Left renal pelvis (tissue), 4 donors: Measurements from ENCODE around the gene EEF1B2. TPM values are rescaled to one million over a fixed set of nuclear protein-coding genes. Genes with fewer than 3 reads are reported as not detected.
"Not testable (repeated sequence)": the region's sequence is repeated elsewhere in the genome, so short reads cannot be mapped to it uniquely, and the experiment has no call there.

Experiments
- DNase-seq, 4 donors: peaks; one replicate each; pipeline ENCODE4 v3.0.0-alpha.2; 2013; ENCODE audit warnings: low read depth in 4 of 4, low spot score in 3 of 4
- polyA plus RNA-seq, 4 donors: library from polyadenylated mRNA; unstranded; fragments of 120-200 nt; gene quantifications; one replicate each; pipeline ENCODE4 v1.2.1, GENCODE V29; 2013; ENCODE audit not compliant: insufficient read length in 4 of 4

The EEF1B2 gene
- 100 to 1,000 TPM; 477 to 675 (median 605) TPM for polyA plus RNA-seq

- peak; percentile 97 to 99 (median 98) for DNase-seq
Measured at GRCh38 chr2:206159346-206160124, at the start of gene EEF1B2, which contains the start of gene NDUFS1. Gene EEF1B2 (plus strand): TSS chr2:206159895. CDS start chr2:206159980, 85 bp downstream. Gene NDUFS1 (minus strand): TSS chr2:206159444. CDS start chr2:206153678, 5,766 bp downstream.

- no peak for DNase-seq
Measured at GRCh38 chr2:206112108-206112507, 47.6 kb upstream of the EEF1B2 start.

GRCh38 chr2:206112846-206113547, 46.7 kb upstream of the EEF1B2 start:
- no peak for DNase-seq

DNA sequence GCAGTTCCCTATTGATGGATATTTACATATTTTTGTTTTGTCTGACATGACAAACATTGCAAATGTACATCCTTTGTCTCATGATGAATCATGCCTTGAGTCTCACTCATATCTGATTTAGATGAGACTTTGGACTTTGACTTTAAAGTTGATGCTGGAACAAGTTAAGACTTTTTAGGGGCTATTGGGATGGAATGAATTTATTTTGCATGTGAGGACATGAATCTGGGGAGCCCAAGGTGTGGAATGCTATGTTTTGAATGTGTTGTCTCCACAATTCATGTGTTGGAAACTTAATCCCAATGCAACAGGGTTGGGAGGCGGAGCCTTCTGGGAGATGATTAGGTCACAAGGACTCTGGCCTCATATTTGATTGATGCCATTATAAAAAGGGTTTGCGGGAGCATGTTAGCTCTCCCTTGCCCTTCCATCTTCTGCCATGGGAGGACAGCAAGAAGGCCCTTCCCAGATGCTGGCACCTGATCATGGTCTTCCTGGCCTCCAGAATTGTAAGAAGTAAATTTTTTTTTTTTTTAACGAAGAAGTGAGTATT, 44.6 kb upstream of the EEF1B2 start:
- DNase-seq = no peak

GRCh38 chr2:206116278-206116677, 43.4 kb upstream of the EEF1B2 start:
- DNase-seq = no peak

GRCh38 chr2:206122569-206122968, 37.1 kb upstream of the EEF1B2 start:
- DNase-seq = not testable (repeated sequence)

DNA sequence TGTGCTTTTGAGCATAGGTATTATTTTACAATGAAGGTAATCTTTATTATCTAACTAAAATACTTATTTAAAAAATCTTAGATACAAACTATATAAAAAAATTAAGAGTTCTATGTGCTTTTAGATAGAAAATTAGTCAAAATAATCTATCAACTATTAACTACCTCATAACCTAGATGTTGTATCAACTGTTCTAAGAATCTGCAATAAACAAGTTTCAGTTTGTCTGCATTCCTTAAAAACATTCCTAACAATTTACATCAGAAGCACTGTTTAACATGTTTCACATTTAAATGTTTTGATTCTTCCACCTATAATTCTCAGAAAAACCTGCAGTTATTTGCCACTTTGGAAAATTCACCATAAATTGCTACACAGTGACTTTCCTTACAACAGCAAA, 33.8 kb upstream of the EEF1B2 start:
- no peak for DNase-seq

GRCh38 chr2:206127656-206128055, 32.0 kb upstream of the EEF1B2 start:
- DNase-seq = no peak

DNA sequence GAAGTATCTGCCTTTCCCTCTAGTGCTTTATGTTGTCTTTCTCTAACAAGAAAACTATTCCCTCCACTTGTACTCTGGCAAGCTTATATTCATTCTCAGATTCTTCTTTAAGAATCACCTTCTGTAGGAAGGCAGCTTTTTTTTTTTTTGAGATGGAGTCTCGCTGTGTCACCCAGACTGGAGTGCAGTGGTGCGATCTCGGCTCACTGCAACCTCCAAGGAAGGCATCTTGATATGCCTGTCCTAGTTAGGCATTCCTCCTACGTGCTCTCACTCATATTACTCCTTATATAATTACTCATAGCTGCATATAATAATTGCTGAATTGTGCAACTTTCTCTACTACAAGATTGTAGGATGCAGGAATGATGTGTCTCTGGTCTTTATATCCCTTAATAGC, 16.2 kb upstream of the EEF1B2 start:
- DNase-seq = no peak

- DNase-seq = no peak
Measured at GRCh38 chr2:206144383-206144782, 15.3 kb upstream of the EEF1B2 start.

- DNase-seq = no peak
Measured at GRCh38 chr2:206145665-206146064, 14.0 kb upstream of the EEF1B2 start.

DNA sequence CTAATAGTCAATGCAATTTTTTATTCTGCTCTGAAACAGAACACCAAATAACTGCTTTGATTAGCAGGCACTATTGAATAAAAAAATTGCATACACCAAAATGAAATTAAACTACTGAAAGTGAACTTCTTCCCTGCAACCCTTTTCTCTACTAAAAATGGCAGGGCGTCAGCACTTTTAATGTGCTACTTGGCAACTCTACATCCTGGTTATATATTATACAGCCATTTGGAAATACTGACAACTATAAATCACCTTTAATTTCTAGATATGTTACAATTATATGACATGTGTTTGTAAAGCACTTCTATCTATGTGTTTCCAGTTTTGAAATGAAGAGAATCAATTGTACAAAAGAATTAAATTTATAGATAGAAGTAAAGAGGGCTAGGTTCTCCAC, 10.4 kb upstream of the EEF1B2 start:
- no peak for DNase-seq

GRCh38 chr2:206150168-206150567, 9.5 kb upstream of the EEF1B2 start:
- no peak for DNase-seq

- no peak for DNase-seq
Measured at GRCh38 chr2:206150631-206151030, 9.1 kb upstream of the EEF1B2 start.

- DNase-seq = no peak
Measured at GRCh38 chr2:206154197-206154596, 5.5 kb upstream of the EEF1B2 start.

DNA sequence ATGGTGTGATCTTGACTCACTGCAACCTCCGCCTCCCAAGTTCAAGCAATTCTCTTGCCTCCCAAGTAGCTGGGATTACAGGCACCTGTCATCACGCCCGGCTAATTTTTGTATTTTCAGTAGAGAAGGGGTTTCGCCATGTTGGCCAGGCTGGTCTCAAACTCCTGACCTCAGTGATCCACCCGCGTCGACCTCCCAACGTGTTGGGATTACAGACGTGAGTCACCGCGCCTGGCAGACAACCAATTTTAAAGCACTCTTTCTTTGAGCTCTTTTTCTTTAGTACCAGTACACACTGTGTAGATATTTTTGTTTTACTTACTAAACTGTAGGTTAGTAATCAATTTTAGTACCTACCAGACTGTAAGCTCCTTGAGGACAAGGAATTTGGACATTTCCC, 2.7 kb upstream of the EEF1B2 start:
- DNase-seq = not testable (repeated sequence)

- peak in 3 of 4 donors; percentile 21 to 53 (median 53) for DNase-seq
Measured at GRCh38 chr2:206158563-206159345, 941 bp upstream of the EEF1B2 start.

DNA sequence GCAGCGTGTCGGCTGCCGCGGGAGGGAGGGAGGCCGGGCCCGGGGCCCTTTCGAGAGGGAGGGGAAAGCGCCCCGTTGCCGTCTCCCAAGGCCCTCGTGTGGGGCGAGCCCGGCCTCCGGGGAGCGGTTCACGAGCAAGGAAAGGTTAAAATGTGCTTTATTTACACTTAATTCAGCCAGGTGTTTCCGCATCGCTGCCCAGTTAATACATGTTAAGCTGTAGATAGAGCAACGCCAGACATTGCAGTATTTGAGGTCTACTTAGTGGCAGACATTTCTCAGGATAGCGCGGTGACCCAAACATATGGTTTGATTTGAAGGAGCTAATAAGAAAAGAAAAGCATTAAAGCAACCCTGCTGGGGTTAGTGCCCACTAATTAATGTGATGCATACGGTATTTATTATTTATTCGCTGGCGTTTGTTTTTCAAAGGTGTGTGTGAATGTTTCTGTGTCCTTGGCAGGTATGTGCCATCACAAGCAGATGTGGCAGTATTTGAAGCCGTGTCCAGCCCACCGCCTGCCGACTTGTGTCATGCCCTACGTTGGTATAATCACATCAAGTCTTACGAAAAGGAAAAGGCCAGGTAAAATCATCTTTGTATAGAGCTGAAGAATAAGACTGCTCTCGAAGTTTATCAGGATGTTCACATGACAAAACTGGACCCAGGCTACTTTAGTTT, 571 bp downstream of the EEF1B2 start:
- peak in 2 of 4 donors; percentile 6 to 12 for DNase-seq

GRCh38 chr2:206160807-206161179, 1.1 kb downstream of the EEF1B2 start:
- DNase-seq = no peak

DNA sequence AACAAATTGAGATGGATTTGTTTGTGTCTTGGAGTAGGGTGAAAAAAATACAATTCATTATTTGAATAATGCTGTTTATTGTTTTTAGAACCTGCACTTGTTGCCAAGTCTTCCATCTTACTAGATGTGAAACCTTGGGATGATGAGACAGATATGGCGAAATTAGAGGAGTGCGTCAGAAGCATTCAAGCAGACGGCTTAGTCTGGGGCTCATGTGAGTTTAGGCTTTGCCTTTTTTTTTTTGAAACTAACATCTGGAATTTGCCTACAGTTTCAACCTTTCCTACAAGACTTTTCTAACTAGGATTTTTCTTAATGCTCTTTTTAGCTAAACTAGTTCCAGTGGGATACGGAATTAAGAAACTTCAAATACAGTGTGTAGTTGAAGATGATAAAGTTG, 2.7 kb downstream of the EEF1B2 start:
- not testable (repeated sequence) for DNase-seq
